GM23248 (cell line): ENCODE measurements around the gene THSD4.

ENCODE experiments used
- EZH2 ChIP-seq: fragments of 200-600 bp; sonication (generic); IDR thresholded peaks from 2 replicates; pipeline ENCODE4 v1.6.1; 2018; ENCODE audit warnings: antibody characterized with exemption, mild to moderate bottlenecking; ENCODE audit not compliant: insufficient read depth, poor library complexity, severe bottlenecking
- EZH2phosphoT487 ChIP-seq: fragments of 200-600 bp; sonication (generic); IDR thresholded peaks from 2 replicates; pipeline ENCODE4 v1.6.1; 2018; ENCODE audit warnings: antibody characterized with exemption, moderate library complexity, mild to moderate bottlenecking, low read depth; ENCODE audit not compliant: insufficient read depth

GRCh38 chr15:71526060-71526820 lies 411.0 kb downstream of the THSD4 start:
- TF ChIP-seq EZH2 (no peak), EZH2phosphoT487 (no peak)
